PC-9 (cell line): Measurements from ENCODE around the gene AHRR. TPM values are rescaled to one million over a fixed set of nuclear protein-coding genes. Genes with fewer than 3 reads are reported as not detected.

Experiments
- BruUV-seq: library from RNA; stranded (reverse); fragments of 400-500 nt; replicated peaks from 2 replicates; lab custom pipeline; 2021; lab: Mats Ljungman, UMichigan
- CTCF ChIA-PET: fragments of 300-600 bp; sonication (Branson Sonifier 250); formaldehyde crosslinking; loops from one replicate; lab custom pipeline; 2022; ENCODE audit warnings: antibody characterized with exemption; lab: Charles Lee
- POLR2A ChIA-PET: fragments of 300-600 bp; sonication (Branson Sonifier 250); formaldehyde crosslinking; loops from one replicate; lab custom pipeline; 2022; ENCODE audit warnings: antibody characterized with exemption; ENCODE audit not compliant: unreplicated experiment; lab: Charles Lee
- DNase-seq, 2 experiments: peaks; one replicate each; pipeline versions ENCODE4 v3.0.0 to v3.0.0-alpha.2; 2015 to 2022; ENCODE audit warnings: mixed read lengths in 1 of 2
- H2AFZ ChIP-seq: fragments of 200-600 bp; sonication (generic); 2 replicates; pipeline ENCODE4 v1.8.1; 2017; ENCODE audit warnings: antibody characterized with exemption
- H3F3A ChIP-seq: fragments of 200-600 bp; sonication (generic); 2 replicates; pipeline ENCODE4 v1.8.1; 2017; ENCODE audit warnings: antibody characterized with exemption, mild to moderate bottlenecking, low read depth; ENCODE audit not compliant: insufficient read depth
- H3K27ac ChIP-seq: fragments of 200-600 bp; sonication (generic); 2 replicates; pipeline ENCODE4 v1.6.1; 2016; ENCODE audit warnings: mixed run types
- H3K27me3 ChIP-seq: fragments of 200-600 bp; sonication (generic); 2 replicates; pipeline ENCODE4 v1.6.1; 2016; ENCODE audit warnings: low read depth, mixed run types; ENCODE audit not compliant: insufficient read depth
- H3K36me3 ChIP-seq: fragments of 200-600 bp; sonication (generic); 2 replicates; pipeline ENCODE4 v1.6.1; 2016; ENCODE audit warnings: low read depth, mixed run types
- H3K4me1 ChIP-seq: fragments of 200-600 bp; sonication (generic); replicated peaks from 2 replicates; pipeline ENCODE4 v1.6.1; 2016; ENCODE audit warnings: mixed run types; ENCODE audit not compliant: insufficient read depth
- H3K4me2 ChIP-seq: fragments of 200-600 bp; sonication (generic); 2 replicates; pipeline ENCODE4 v1.6.1; 2017; ENCODE audit warnings: mixed run types
- H3K4me3 ChIP-seq: fragments of 200-600 bp; sonication (generic); 2 replicates; pipeline ENCODE4 v1.6.1; 2016; ENCODE audit warnings: mixed run types
- H3K79me2 ChIP-seq: fragments of 200-600 bp; sonication (generic); 2 replicates; pipeline ENCODE4 v1.6.1; 2017; ENCODE audit warnings: low read depth, mixed run types
- H3K9me2 ChIP-seq: fragments of 200-600 bp; sonication (generic); 2 replicates; pipeline ENCODE4 v1.8.1; 2017; ENCODE audit warnings: mild to moderate bottlenecking; ENCODE audit not compliant: insufficient read depth
- H3K9me3 ChIP-seq: fragments of 200-600 bp; sonication (generic); 2 replicates; pipeline ENCODE4 v1.8.1; 2016; ENCODE audit warnings: low read depth; ENCODE audit not compliant: insufficient read depth
- H4K20me1 ChIP-seq: fragments of 200-600 bp; sonication (generic); 2 replicates; pipeline ENCODE4 v1.8.1; 2017; ENCODE audit not compliant: insufficient read depth
- CTCF ChIP-seq: fragments of 200-600 bp; sonication (generic); conservative IDR thresholded peaks from 2 replicates; pipeline ENCODE4 v1.6.1; 2017; ENCODE audit warnings: mixed run types, antibody characterized with exemption, mild to moderate bottlenecking, moderate library complexity
- EZH2 ChIP-seq: fragments of 200-600 bp; sonication (generic); IDR thresholded peaks from 2 replicates; pipeline ENCODE4 v1.8.0; 2017; ENCODE audit warnings: antibody characterized with exemption, low read depth
- intact Hi-C: fragments of 100-400 bp; cut with micrococcal nuclease; formaldehyde crosslinking; loops from one replicate; pipeline ENCODE4 v1.10.0; 2022; ENCODE audit not compliant: unreplicated experiment
- total RNA-seq: library from RNA; stranded (reverse); gene quantifications from 2 replicates; pipeline ENCODE4 v1.2.3, GENCODE V29; 2021

The AHRR gene
- total RNA-seq, 1 experiment from 2014 or later = 7.2 TPM

GRCh38 chr5:463301-463700 is 141.8 kb downstream of the AHRR start:
- Histone ChIP-seq H3K4me2 (no peak overlapping the region), H3F3A (peaks cover 22% of the 10 kb centered on the region), H4K20me1 (peaks cover 3% of the 10 kb centered on the region), H3K36me3 (peaks cover 31% of the 10 kb centered on the region), H3K27ac (no peak overlapping the region), H3K9me3 (no peaks in the 10 kb centered on the region), H3K4me3 (no peak overlapping the region), H3K9me2 (no peaks in the 10 kb centered on the region), H2AFZ (no peak overlapping the region), H3K27me3 (no peaks in the 10 kb centered on the region), H3K4me1 (peaks cover 13% of the 10 kb centered on the region), H3K79me2 (peaks cover 18% of the 10 kb centered on the region)
- BruUV-seq = no TSS peak
- POLR2A ChIA-PET = no interaction called here
- intact Hi-C loops = no loop called here
- DNase-seq = no peak
- CTCF ChIA-PET = no interaction called here
- no peak for TF ChIP-seq EZH2
- TF ChIP-seq CTCF = no peak

GRCh38 chr5:463952-464351 is 142.4 kb downstream of the AHRR start:
- H3K36me3 ChIP-seq = peaks cover 30% of the 10 kb centered on the region
- CTCF ChIA-PET = no interaction called here
- peaks cover 9% of the 10 kb centered on the region for H3K4me1 ChIP-seq

GRCh38 chr5:464446-464842 is 142.9 kb downstream of the AHRR start:
- no peak for TF ChIP-seq EZH2
- no peak for TF ChIP-seq CTCF

More at GRCh38 chr5:463952-464351, 142.4 kb downstream of the AHRR start:
- no peak overlapping the region for H3K4me3 ChIP-seq
- DNase-seq = no peak
- no peaks in the 10 kb centered on the region for H3K9me2 ChIP-seq
- no TSS peak for BruUV-seq
- H3K9me3 ChIP-seq = no peaks in the 10 kb centered on the region
- H3F3A ChIP-seq = peaks cover 19% of the 10 kb centered on the region; the same call in 1 of the 2 replicates
- H3K27me3 ChIP-seq = no peaks in the 10 kb centered on the region
- peaks cover 16% of the 10 kb centered on the region for H3K79me2 ChIP-seq
- intact Hi-C loops = no loop called here
- no peak overlapping the region for H3K27ac ChIP-seq
- H2AFZ ChIP-seq = no peak overlapping the region
- no peak overlapping the region for H3K4me2 ChIP-seq
- TF ChIP-seq CTCF (no peak), EZH2 (no peak)
- no peaks in the 10 kb centered on the region for H4K20me1 ChIP-seq
- POLR2A ChIA-PET = no interaction called here

More at GRCh38 chr5:464446-464842, 142.9 kb downstream of the AHRR start:
- Histone ChIP-seq H3K4me1 (peaks cover 4% of the 10 kb centered on the region), H3K4me3 (no peak overlapping the region), H3F3A (peaks cover 15% of the 10 kb centered on the region; the same call in 1 of the 2 replicates), H3K27ac (no peak overlapping the region), H4K20me1 (no peaks in the 10 kb centered on the region), H3K79me2 (peaks cover 15% of the 10 kb centered on the region), H3K9me3 (no peaks in the 10 kb centered on the region), H3K4me2 (no peak overlapping the region), H2AFZ (no peak overlapping the region), H3K9me2 (no peaks in the 10 kb centered on the region), H3K27me3 (no peaks in the 10 kb centered on the region), H3K36me3 (peaks cover 27% of the 10 kb centered on the region)
- no TSS peak for BruUV-seq
- no peak for DNase-seq
- intact Hi-C loops = no loop called here
- ChIA-PET CTCF (no interaction called here), POLR2A (no interaction called here)
